T-helper 2 cell treated with Interferon-gamma antibody and Interleukin-4, amounts not matched to agents 5 μg/mL and 100 μg/mL, for 36 hours (primary cell): Measurements from ENCODE around the gene ADCY1.
"Not testable (repeated sequence)": the region's sequence is repeated elsewhere in the genome, so short reads cannot be mapped to it uniquely, and the experiment has no call there.

ENCODE experiments used
- DNase-seq: peaks from one replicate; pipeline ENCODE4 v3.0.0; 2021; ENCODE audit warnings: low spot score
- H3K27ac Mint-ChIP-seq: one replicate; pipeline ENCODE4 v1.8.0; 2021; ENCODE audit warnings: mild to moderate bottlenecking, mixed read lengths
- H3K27me3 Mint-ChIP-seq: one replicate; pipeline ENCODE4 v1.8.0; 2021; ENCODE audit warnings: low read depth, mixed read lengths
- H3K36me3 Mint-ChIP-seq: one replicate; pipeline ENCODE4 v1.8.0; 2021; ENCODE audit warnings: low read depth, mixed read lengths
- H3K4me1 Mint-ChIP-seq: one replicate; pipeline ENCODE4 v1.8.0; 2021; ENCODE audit warnings: low read depth, mixed read lengths
- H3K4me3 Mint-ChIP-seq: one replicate; pipeline ENCODE4 v1.8.0; 2022; ENCODE audit warnings: mild to moderate bottlenecking, moderate library complexity, mixed read lengths
- H3K9me3 Mint-ChIP-seq: one replicate; pipeline ENCODE4 v1.8.0; 2021; ENCODE audit warnings: mixed read lengths

ADCY1 gene

DNA sequence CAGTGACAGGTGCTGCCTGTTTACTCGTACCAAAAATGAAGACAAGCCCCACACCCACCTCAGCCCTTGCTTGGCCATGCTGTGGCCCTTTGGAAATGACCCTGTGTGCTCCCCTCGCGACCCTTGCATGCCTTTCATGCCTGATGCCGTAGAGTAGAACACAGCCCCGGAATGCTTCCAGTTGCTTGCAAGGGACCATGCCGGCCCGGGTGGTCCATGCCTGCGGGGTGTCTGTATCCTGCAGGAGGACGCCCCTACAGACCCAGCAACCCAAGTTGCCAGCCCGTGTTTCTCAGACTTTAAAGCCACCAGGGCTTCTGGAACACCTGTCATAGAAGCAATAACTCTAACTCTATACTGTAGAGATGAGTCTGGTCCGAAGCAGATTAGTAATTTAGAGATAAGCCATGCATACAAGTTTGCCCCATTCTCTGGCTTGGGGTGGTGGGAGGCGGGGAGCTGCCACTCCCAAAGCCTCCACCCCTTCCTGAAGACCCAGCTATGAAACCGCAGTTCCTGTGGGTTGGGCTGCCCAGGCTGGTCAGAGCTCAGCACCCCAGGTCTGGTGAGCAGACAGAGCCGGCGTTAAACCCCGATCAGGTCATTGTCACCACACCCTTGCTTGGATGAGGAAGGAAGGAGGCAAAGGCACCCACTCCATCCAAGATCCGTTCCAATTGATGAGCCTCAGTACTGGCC, 143.5 kb downstream of the ADCY1 start:
- H3K4me3 Mint-ChIP-seq = no peak overlapping the region
- no peak overlapping the region for H3K27ac Mint-ChIP-seq
- no peak for DNase-seq
- no peaks in the 10 kb centered on the region for H3K36me3 Mint-ChIP-seq
- peaks cover 2% of the 10 kb centered on the region for H3K4me1 Mint-ChIP-seq
- H3K9me3 Mint-ChIP-seq = no peaks in the 10 kb centered on the region
- no peaks in the 10 kb centered on the region for H3K27me3 Mint-ChIP-seq

DNA sequence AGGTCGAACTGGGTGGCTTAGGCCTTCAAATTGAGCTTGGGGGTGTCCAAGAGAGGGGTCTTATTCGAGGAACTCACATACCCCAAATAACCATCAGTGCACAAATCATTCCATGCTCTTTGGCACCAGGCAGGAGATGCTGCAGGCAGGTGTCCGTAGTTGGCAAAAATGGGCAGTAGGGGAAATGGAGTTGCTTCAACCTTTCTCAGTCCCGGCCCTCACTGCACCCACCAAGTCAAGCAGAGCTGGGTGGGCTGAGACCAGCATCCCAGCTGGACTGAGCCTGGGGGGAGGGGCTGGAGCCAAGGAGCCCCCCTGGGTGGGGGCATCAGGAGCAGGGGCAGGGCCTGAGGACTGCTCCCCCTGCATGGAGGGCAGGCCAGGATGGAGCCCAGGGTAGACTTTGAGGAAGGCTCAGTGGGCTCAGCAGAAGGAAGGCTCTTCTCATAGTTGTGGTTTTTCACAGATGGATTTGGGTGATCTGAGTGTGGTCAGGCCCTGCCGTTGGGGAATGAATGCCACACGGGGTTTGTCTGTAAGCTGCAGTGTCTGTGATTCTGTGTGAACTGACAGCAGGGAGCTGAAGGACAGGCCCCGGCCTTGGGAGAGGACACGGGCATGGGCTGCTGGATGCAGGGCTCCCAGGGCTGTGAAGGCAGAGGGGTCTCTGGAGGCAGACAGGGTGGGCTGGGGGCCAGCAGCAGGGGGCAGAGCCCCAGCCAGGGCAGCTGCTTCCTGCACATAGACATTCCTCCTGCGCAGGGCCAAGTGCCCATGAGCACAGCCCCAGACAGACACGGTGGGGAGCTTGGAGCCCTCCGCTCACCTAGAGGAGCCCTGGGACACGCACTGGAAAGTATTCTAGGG, 144.5 kb downstream of the ADCY1 start:
- no peak overlapping the region for H3K27ac Mint-ChIP-seq
- H3K9me3 Mint-ChIP-seq = no peaks in the 10 kb centered on the region
- H3K27me3 Mint-ChIP-seq = no peaks in the 10 kb centered on the region
- H3K4me3 Mint-ChIP-seq = no peak overlapping the region
- peaks cover 2% of the 10 kb centered on the region for H3K4me1 Mint-ChIP-seq
- DNase-seq = no peak
- peaks cover 2% of the 10 kb centered on the region for H3K36me3 Mint-ChIP-seq

DNA sequence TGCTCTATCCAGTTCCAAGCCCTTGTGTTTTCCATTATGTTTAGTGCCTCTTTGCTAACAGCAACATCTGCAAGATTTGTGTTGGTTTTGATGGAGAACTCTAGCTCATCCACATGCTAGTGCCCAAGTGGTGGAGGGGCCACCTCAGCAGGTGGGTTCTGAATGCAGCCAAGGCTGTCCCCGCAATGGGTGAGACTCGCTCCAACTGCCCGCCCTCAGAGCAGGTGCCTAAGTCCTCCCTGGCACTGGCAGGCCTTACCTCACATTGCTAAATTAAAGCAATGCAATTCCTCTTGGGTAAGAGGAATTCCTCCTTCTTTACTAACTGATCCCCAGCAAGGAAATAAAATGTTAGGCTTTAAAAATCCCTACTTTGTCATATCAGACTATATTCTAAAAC, 146.8 kb downstream of the ADCY1 start:
- Mint-ChIP-seq H3K27ac (no peak overlapping the region), H3K36me3 (peaks cover 19% of the 10 kb centered on the region), H3K4me1 (peaks cover 2% of the 10 kb centered on the region), H3K9me3 (no peaks in the 10 kb centered on the region), H3K4me3 (no peak overlapping the region), H3K27me3 (no peaks in the 10 kb centered on the region)
- DNase-seq = no peak

DNA sequence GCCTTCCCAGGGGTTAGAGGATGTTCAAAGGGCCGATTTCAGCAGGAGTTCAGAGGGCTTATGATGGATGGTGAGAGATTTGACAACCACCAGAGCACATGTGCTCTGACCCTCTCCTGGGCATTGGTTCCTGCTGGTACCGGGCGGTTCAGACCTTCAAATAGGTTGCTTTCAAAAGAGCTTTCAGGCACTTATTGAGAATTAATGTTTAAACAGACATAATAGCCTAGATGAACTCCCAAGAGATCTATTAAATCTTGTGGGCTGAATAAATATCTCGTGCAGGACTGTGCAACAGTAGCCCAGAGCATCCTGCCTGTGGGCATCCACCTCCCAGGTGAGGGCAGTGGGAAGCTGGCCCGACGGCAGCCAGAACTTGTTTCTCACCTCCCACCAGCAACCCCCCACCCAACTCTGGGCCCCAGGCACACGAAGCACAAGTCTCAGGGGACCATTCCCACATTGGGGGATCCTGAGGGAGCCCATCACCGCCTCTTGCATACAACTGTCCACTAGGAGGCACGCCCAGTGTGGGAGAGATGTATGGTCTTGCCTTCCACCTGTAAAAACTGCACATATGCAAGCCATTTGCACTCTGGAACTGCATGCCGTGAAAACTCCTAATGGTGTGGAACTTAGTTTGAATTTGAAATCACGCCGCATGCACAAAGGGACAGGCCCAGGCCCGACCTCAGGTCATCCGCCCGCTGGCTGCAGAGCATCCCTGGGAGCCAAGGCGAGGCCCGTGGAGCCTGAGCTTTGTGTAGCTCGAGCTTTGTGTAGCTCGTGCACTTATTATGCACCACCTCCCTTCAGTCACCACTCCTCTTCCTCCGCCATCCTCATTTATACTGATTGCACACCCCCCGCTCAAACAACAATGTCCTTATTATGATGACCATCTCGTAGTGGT, 147.8 kb downstream of the ADCY1 start:
- H3K27me3 Mint-ChIP-seq = no peaks in the 10 kb centered on the region
- no peaks in the 10 kb centered on the region for H3K9me3 Mint-ChIP-seq
- no peak overlapping the region for H3K4me3 Mint-ChIP-seq
- peaks cover 26% of the 10 kb centered on the region for H3K36me3 Mint-ChIP-seq
- peaks cover 2% of the 10 kb centered on the region for H3K4me1 Mint-ChIP-seq
- H3K27ac Mint-ChIP-seq = no peak overlapping the region
- no peak for DNase-seq

DNA sequence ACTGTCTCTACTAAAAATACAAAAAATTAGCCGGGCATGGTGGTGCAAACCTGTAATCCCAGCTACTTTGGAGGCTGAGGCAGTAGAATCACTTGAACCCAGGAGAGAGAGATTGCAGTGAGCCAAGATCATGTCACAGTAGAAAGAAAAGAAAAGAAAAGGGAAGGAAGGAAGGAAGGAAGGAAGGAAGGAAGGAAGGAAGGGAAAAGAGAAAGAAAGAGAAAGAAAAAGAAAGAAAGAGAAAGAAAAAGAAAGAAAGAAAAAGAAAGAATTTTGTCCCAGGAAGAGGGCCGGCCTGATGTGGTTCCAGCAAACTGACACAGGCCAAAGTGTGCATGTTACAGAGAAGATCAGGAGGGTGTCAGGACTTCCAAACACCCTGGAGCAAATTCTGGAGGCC, 151.1 kb downstream of the ADCY1 start:
- H3K27ac Mint-ChIP-seq = peak overlapping the region; percentile 63
- H3K4me3 Mint-ChIP-seq = not testable (repeated sequence)

DNA sequence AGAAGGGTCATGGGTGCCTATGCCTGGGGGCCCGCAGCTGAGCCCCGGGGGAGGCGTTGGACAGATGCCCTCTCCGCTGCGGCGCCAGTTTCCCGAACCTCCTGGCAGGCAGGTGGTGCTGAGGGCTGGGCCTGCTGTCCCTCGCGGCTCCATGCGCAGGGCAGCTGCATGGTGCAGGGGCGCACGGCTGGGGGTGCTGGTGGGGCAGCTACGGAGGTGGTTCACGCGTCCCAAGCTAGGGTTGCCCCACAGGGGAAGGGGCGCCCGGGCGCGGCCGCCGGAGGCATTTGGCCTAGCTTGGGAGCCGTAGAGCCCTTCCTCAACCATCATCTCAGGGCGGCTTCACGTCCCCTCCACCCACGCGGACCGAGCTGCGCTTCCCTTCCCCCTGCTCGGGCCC, 152.7 kb downstream of the ADCY1 start:
- Mint-ChIP-seq H3K4me1 (no peaks in the 10 kb centered on the region), H3K9me3 (no peaks in the 10 kb centered on the region), H3K36me3 (peaks cover 37% of the 10 kb centered on the region), H3K27me3 (no peaks in the 10 kb centered on the region), H3K27ac (no peak overlapping the region), H3K4me3 (no peak overlapping the region)
- DNase-seq = no peak

More for the DNA sequence above, 151.1 kb downstream of the ADCY1 start:
- not testable (repeated sequence) for H3K4me1 Mint-ChIP-seq, DNase-seq, H3K27me3 Mint-ChIP-seq, H3K9me3 Mint-ChIP-seq
- H3K36me3 Mint-ChIP-seq = peaks cover 35% of the 10 kb centered on the region

DNA sequence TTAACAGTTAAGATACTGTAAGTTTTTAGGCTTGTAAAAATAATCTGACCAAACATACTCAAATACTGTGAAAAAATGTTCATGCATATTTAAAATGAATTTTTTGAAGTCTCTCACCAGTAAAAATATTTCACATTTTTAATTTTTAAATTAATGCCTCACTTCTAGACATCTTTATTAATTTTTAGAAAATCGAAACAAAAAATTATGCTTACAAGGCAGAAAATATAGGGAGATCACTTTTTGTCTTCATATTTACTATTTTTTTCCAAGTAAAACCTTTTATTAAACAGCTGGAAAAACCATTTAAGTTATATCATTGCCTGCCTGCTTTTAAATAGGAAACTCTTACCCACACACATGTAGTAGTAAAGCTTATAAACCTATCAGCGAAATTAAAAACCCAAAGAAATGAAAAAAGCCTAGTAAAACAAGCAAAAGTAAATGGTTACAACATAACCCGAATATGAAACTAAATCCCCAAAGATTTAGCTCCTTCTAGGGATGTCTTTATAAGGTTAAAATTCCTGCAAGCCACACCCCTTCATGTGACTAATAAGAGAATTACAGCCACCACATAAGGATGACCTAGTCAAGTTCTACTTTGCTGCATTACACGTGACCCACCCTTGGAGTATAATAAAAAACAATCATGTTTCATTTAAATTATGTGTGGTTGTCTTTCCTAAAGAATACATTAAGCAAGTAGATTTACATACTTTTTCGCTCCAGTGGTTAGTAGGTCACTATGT, 157.7 kb downstream of the ADCY1 start:
- not testable (repeated sequence) for H3K27me3 Mint-ChIP-seq, DNase-seq, H3K27ac Mint-ChIP-seq, H3K9me3 Mint-ChIP-seq, H3K4me3 Mint-ChIP-seq, H3K4me1 Mint-ChIP-seq
- H3K36me3 Mint-ChIP-seq = peaks cover 22% of the 10 kb centered on the region

DNA sequence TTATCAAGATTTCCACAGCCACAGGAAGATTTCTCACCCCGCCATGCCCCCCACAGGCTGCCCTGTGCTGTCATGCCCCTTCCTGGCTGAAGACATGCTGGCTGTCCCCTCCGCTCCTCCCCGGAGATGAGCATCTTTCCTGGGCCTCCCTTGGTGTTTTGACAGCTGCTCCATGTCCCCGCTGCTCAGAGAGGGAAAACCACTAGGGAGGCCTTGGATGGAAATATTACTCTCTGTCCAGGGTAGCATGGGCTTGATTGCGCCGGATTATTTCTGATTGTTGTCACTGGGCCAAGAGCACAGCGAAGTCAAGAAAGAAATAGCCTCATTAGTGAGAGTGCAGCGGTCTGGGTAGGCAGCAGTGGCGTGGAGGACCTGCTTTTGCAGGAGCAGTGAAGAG, 164.8 kb downstream of the ADCY1 start:
- H3K9me3 Mint-ChIP-seq, DNase-seq, H3K4me3 Mint-ChIP-seq, H3K27me3 Mint-ChIP-seq, H3K4me1 Mint-ChIP-seq, H3K27ac Mint-ChIP-seq: not testable (repeated sequence)
- peaks cover 43% of the 10 kb centered on the region for H3K36me3 Mint-ChIP-seq

DNA sequence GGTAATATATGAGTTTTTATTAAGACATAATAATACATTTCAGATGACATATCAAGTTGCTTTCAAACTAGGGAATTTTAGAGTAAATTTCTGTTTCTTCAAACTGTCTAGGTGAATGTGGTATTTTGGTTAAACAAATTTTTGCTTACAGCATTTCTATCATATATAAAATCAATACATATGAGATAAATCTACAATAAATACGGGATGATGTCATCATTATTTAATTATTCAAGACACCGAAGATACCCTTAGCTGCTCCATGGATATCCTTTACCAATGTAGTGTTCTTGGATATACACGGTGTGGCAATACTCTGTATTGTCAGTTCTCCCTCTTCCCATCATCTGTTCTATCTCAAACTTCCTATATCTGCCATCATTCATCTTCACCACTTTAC, 166.4 kb downstream of the ADCY1 start:
- H3K9me3 Mint-ChIP-seq, H3K27ac Mint-ChIP-seq, H3K4me3 Mint-ChIP-seq, H3K4me1 Mint-ChIP-seq, H3K27me3 Mint-ChIP-seq, DNase-seq: not testable (repeated sequence)
- peaks cover 48% of the 10 kb centered on the region for H3K36me3 Mint-ChIP-seq

DNA sequence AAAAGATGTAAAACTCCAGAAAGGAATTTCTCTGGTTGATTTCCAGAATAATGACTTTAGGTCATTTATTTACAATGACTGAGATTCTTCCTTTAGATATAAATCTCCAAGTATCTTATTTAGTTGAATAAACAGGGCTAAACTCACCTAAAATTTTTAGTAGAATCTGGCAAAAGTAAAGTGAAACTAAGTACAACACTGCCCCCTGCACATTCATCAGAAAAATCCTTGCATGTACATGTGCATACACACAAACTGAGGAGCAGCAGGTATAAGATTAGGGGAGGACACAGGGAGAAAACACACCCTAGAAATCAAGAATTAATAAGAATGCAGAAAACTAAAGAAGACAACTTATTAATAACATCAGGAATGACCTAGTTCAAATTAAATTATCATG, 174.8 kb downstream of the ADCY1 start:
- not testable (repeated sequence) for H3K4me1 Mint-ChIP-seq, H3K9me3 Mint-ChIP-seq, DNase-seq, H3K27me3 Mint-ChIP-seq, H3K4me3 Mint-ChIP-seq, H3K27ac Mint-ChIP-seq
- peaks cover 17% of the 10 kb centered on the region for H3K36me3 Mint-ChIP-seq

DNA sequence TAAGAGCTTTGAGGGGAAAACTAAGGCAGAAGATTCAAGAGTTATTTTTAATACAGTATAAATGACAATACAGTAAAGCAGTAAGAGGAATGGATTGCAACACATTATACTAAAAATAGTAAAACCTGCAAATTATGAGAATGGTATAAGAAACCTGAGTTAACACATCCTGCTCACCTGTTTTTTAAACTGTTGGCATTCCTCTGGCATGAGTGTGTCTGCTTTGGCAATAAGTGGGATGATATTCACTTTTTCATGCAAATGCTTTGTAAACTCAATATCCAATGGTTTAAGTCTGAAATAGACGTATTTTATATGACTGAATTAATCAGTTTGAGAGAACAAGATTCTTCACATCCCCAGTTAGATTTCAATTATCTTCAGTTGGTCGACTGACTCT, 177.2 kb downstream of the ADCY1 start:
- not testable (repeated sequence) for H3K4me1 Mint-ChIP-seq, H3K9me3 Mint-ChIP-seq, H3K4me3 Mint-ChIP-seq, DNase-seq, H3K27ac Mint-ChIP-seq, H3K27me3 Mint-ChIP-seq
- peaks cover 13% of the 10 kb centered on the region for H3K36me3 Mint-ChIP-seq

DNA sequence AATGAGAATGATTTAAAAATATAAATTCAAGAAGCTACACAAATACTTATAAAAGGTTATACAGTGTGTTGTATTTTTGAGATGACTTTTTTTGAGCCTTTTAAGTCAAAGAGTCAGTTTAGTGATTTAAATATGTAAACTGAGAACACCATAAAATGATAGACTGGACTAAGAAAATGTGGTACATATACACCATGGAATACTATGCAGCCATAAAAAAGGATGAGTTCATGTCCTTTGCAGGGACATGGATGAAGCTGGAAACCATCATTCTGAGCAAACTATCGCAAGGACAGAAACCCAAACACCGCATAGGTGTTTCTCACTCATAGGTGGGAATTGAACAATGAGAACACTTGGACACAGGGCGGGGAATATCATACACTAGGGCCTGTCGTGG, 182.2 kb downstream of the ADCY1 start:
- not testable (repeated sequence) for DNase-seq, H3K9me3 Mint-ChIP-seq, H3K4me1 Mint-ChIP-seq, H3K4me3 Mint-ChIP-seq, H3K27me3 Mint-ChIP-seq, H3K27ac Mint-ChIP-seq
- H3K36me3 Mint-ChIP-seq = peaks cover 15% of the 10 kb centered on the region

DNA sequence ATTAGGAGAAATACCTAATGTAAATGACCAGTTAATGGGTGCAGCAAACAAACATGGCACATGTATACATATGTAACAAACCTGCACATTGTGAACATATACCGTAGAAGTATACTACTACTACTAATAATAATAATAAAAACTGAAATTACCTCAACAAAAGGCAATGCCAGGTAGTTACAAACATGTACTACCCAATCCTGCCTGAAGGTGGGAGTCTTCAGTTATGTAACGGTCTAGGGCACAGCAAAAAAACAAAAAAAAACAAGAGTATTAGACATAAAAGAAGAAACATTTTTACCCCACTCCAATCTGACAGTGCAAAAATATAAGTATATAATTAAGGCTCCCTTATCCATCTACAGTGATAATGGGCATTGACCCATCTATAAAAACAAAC, 182.6 kb downstream of the ADCY1 start:
- peak overlapping the region; percentile 8 for H3K27ac Mint-ChIP-seq
- not testable (repeated sequence) for H3K9me3 Mint-ChIP-seq, DNase-seq, H3K27me3 Mint-ChIP-seq, H3K4me3 Mint-ChIP-seq, H3K4me1 Mint-ChIP-seq
- H3K36me3 Mint-ChIP-seq = peaks cover 14% of the 10 kb centered on the region
